ENCODE measurements around the gene ALG9. TPM values are rescaled to one million over a fixed set of nuclear protein-coding genes. Genes with fewer than 3 reads are reported as not detected.

The ALG9 gene, protein sequence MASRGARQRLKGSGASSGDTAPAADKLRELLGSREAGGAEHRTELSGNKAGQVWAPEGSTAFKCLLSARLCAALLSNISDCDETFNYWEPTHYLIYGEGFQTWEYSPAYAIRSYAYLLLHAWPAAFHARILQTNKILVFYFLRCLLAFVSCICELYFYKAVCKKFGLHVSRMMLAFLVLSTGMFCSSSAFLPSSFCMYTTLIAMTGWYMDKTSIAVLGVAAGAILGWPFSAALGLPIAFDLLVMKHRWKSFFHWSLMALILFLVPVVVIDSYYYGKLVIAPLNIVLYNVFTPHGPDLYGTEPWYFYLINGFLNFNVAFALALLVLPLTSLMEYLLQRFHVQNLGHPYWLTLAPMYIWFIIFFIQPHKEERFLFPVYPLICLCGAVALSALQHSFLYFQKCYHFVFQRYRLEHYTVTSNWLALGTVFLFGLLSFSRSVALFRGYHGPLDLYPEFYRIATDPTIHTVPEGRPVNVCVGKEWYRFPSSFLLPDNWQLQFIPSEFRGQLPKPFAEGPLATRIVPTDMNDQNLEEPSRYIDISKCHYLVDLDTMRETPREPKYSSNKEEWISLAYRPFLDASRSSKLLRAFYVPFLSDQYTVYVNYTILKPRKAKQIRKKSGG
- total RNA-seq = 10 to 100 TPM; 24.9 to 26.5 TPM

DNA sequence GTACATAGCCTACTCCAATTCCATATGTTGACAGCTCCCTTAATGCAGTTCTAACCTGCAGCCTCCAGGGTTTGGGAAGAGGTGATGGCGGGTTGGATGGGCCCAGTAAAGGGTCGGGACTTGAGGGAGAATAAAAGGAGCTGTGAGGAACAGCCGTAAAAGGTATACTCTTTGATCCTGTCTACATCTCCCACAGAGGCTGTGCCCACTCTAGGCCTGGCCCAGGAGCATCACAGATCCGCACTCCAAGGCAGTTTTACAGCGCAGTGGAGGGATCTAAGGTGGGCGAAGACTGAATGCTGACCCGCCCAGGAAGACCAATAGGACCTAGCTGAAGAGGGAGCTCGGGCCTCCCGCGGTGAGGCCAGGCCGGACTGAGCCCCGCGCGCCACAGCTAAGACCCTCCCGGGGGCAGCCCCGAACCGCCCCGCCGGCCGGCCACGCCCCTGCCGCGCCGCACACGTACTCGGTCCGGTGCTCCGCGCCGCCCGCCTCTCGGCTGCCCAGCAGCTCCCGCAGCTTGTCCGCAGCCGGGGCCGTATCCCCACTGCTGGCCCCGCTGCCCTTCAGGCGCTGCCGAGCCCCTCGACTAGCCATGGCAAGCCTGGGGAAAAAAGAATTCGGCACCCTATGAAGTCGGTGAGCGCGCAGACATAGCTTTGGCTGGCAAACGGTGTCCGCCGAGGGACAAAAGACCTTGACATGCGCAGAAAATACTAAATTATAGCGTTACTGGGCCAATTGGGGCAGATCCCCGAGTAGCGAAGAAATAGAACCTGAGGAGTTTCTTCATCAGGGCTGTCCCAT, at the start of gene ALG9:
ALG9 (minus strand) TSS at position 696 of the 807 bp plus-strand sequence; CDS start at position 597, 99 bp downstream.
- Histone ChIP-seq H3K4me3 (peak within 1 kb of the TSS; percentile 53 to 80), H3K9me3 (no peaks in the 10 kb centered on the region), H3K27ac (peak within 1 kb of the TSS; percentile 82 to 84), H3K4me1 (replicated peaks) (no peaks in the 10 kb centered on the region), H3K36me3 (peaks cover 0 to 2% of the 10 kb centered on the region in 2 donors), H3K27me3 (replicated peaks; ENCODE audit: insufficient read depth) (no peaks in the 10 kb centered on the region)
- TF ChIP-seq POLR2AphosphoS5 (IDR thresholded peaks at IDR 0.05) (peak; percentile 89), POLR2A (IDR thresholded peaks at IDR 0.05) (peak; percentile 20)
- TF ChIP-seq, protein P1, sequence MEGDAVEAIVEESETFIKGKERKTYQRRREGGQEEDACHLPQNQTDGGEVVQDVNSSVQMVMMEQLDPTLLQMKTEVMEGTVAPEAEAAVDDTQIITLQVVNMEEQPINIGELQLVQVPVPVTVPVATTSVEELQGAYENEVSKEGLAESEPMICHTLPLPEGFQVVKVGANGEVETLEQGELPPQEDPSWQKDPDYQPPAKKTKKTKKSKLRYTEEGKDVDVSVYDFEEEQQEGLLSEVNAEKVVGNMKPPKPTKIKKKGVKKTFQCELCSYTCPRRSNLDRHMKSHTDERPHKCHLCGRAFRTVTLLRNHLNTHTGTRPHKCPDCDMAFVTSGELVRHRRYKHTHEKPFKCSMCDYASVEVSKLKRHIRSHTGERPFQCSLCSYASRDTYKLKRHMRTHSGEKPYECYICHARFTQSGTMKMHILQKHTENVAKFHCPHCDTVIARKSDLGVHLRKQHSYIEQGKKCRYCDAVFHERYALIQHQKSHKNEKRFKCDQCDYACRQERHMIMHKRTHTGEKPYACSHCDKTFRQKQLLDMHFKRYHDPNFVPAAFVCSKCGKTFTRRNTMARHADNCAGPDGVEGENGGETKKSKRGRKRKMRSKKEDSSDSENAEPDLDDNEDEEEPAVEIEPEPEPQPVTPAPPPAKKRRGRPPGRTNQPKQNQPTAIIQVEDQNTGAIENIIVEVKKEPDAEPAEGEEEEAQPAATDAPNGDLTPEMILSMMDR (IDR thresholded peaks at IDR 0.05) = peak in 2 of 4 experiments; percentile 45 to 49
- under 1% methylated on average over 34 of the region's 51 CpGs for WGBS
- intact Hi-C loops (cut with DNase I) = no loop called here
- peak; percentile 71 for DNase-seq (ENCODE audit: low spot score)

DNA sequence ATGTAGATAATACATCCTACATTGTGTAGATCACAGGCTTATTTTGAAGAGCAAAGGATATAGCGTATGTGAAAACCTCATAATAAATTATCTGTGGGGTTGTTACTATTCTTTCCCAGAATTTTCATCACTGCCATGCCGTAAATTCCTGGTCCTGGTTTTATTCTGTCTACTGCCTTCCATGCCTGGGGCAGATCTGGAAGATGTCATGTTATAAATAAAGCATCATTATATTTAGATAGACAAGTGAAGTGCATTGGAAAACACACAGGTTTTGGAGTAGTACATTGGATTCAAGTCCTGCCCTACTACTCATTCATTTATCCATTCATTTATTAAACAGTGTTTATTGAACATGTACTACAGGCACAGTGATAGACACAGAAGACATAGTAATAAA, 49.5 kb upstream of the ALG9 start:
- Histone ChIP-seq H3K27ac (peak overlapping the region in 1 of 2 donors; percentile 19), H3K4me1 (replicated peaks) (peaks cover 4% of the 10 kb centered on the region), H3K9me3 (no peaks in the 10 kb centered on the region), H3K27me3 (replicated peaks; ENCODE audit: insufficient read depth) (no peaks in the 10 kb centered on the region), H3K4me3 (no peak overlapping the region), H3K36me3 (no peaks in the 10 kb centered on the region)
- intact Hi-C loops (cut with DNase I) = no loop called here
- 91% methylated on average over 2 of the region's 2 CpGs for WGBS
- no peak for DNase-seq (ENCODE audit: low spot score)
- TF ChIP-seq POLR2A (IDR thresholded peaks at IDR 0.05) (no peak), POLR2AphosphoS5 (IDR thresholded peaks at IDR 0.05) (no peak)
- TF ChIP-seq, protein P1 (IDR thresholded peaks at IDR 0.05) = no peak

DNA sequence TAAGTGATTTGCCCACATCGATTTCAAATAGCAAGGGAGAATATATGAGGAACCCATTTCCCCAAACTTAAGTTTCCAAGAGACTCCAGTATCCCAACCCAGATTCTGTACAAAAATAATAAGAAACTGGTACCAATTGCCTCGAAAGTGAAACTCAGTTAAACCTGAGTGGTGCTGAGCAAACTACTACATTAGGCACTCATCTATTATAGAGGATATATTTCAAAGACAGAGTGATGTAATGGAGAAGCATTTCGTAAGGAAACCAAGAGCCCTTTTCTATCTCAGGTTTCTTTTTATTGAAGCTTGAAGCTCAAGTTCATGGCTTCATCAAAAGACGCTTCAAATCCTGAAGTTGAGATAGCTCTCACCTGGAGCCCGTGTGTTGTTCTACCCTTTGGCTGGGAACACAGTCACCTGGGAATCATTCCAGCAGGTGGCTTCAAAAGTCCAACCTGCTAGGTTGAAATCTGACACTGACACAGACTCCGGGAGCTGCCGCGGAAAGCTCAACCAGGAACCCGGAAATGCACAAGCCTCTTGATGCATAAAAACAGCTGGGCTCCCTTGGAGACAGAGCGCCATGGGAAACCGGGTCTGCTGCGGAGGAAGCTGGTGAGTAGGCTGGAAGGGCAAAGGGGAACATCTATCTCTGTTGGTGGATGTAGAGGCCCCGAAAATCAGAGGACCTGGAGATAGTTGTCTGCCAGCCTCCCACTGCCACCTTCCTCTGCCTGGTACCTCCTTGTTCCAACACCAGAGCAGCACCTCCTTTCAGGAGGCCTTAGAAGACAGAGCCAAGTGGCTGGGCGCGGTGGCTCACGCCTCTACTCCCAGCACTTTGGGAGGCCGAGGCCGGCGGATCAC, 47.2 kb upstream of the ALG9 start, which contains the start of gene C11orf52:
C11orf52 (plus strand) TSS at position 524 of the 867 bp plus-strand sequence; CDS start at position 584, 60 bp downstream.
- Histone ChIP-seq H3K4me1 (replicated peaks) (peaks cover 8% of the 10 kb centered on the region), H3K27me3 (replicated peaks; ENCODE audit: insufficient read depth) (no peaks in the 10 kb centered on the region), H3K9me3 (no peaks in the 10 kb centered on the region), H3K27ac (peak within 1 kb of the TSS; percentile 91 to 93), H3K36me3 (no peaks in the 10 kb centered on the region), H3K4me3 (peak within 1 kb of the TSS; percentile 23 to 33)
- 35% methylated on average over 19 of the region's 19 CpGs for WGBS
- peak; percentile 92 for DNase-seq (ENCODE audit: low spot score)
- intact Hi-C loops (cut with DNase I) = no loop called here
- TF ChIP-seq POLR2A (IDR thresholded peaks at IDR 0.05) (peak; percentile 35), POLR2AphosphoS5 (IDR thresholded peaks at IDR 0.05) (peak; percentile 91)
- TF ChIP-seq, protein P1 (IDR thresholded peaks at IDR 0.05) = peak in 2 of 4 experiments; percentile 29 to 60

DNA sequence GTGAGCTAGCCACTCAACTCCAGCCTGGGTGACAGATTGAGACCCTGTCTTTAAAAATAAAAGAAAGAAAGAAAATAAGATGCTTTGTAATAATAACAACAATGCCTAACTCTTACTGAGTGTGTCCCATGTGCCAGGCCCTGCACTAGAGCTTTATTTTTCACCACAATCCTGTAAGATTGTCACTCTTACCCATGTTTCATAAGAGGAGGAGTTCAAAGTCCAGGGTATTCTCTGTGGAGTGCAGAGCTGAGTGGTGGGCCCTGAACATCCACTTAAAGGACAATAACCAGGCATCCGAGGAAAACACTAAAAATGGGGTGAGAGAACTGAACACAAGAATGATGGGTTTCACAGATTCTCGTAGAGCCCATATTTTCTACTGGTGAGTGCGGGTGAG, 46.4 kb upstream of the ALG9 start:
- Histone ChIP-seq H3K27ac (peak overlapping the region; percentile 91 to 93), H3K9me3 (no peaks in the 10 kb centered on the region), H3K27me3 (replicated peaks; ENCODE audit: insufficient read depth) (no peaks in the 10 kb centered on the region), H3K4me3 (no peak overlapping the region), H3K36me3 (no peaks in the 10 kb centered on the region), H3K4me1 (replicated peaks) (peaks cover 8% of the 10 kb centered on the region)
- intact Hi-C loops (cut with DNase I) = no loop called here
- TF ChIP-seq POLR2A (IDR thresholded peaks at IDR 0.05) (no peak), POLR2AphosphoS5 (IDR thresholded peaks at IDR 0.05) (no peak)
- TF ChIP-seq, protein P1 (IDR thresholded peaks at IDR 0.05) = no peak
- no peak for DNase-seq (ENCODE audit: low spot score)
- WGBS = 92% methylated on average over 3 of the region's 3 CpGs
